Measurements from ENCODE around the gene AUTS2.

DNA sequence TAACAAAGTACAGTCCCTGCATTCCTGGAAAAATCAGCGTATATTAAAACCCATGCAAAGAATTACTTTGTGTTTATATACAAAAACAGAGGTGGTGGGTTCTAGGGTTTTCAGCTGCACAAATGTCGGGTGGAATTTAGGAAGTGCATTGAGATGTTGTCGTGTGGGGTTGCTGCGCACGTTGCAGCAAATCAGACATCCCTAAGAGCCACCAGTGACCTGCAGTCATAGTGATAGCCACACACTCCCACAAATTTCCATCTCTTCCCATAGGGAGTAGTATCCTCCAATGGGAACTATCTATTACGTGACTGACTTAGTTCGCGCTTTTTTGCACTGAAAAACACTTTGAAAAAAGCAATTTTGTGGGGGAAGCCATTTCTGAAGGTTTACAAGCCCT lies 1158.5 kb downstream of the AUTS2 start:
- TF ChIP-seq CTCF (IDR thresholded peaks at IDR 0.05) (no peak), POLR2A (IDR thresholded peaks at IDR 0.05) (no peak)

Measured in breast epithelium (tissue), 3 donors.